GM12875 (cell line): ENCODE data around the gene PRKCA.

Source experiments
- H3K4me3 ChIP-seq: one replicate; pipeline ENCODE4 v1.5.1; 2011; ENCODE audit warnings: low read depth, low read length, control low read depth
- CTCF ChIP-seq: IDR thresholded peaks from 2 replicates; pipeline ENCODE4 v1.5.1; 2011; ENCODE audit warnings: low read depth, mild to moderate bottlenecking, control low read depth, inconsistent platforms, low read length, moderate library complexity, borderline replicate concordance; ENCODE audit not compliant: insufficient read depth

PRKCA gene

GRCh38 chr17:66630828-66631472, 328.5 kb downstream of the PRKCA start:
- H3K4me3 ChIP-seq, result no peak overlapping the region
- TF ChIP-seq CTCF, result no peak

GRCh38 chr17:66632731-66633130, 330.3 kb downstream of the PRKCA start:
- TF ChIP-seq CTCF, result no peak
- H3K4me3 ChIP-seq, result no peak overlapping the region

GRCh38 chr17:66633317-66633965, 331.0 kb downstream of the PRKCA start:
- no peak for TF ChIP-seq CTCF
- no peak overlapping the region for H3K4me3 ChIP-seq

- TF ChIP-seq CTCF, result no peak
- H3K4me3 ChIP-seq, result no peak overlapping the region
Measured at GRCh38 chr17:66634193-66634592, 331.8 kb downstream of the PRKCA start.

- H3K4me3 ChIP-seq, result no peak overlapping the region
- no peak for TF ChIP-seq CTCF
Measured at GRCh38 chr17:66635386-66636045, 333.1 kb downstream of the PRKCA start.

GRCh38 chr17:66636111-66636510, 333.7 kb downstream of the PRKCA start:
- TF ChIP-seq CTCF, result no peak
- H3K4me3 ChIP-seq, result no peak overlapping the region
